GM18867 (cell line): ENCODE measurements around the gene PES1.
"Not testable (repeated sequence)": the region's sequence is repeated elsewhere in the genome, so short reads cannot be mapped to it uniquely, and the experiment has no call there.

Experiments used
- ATAC-seq: cut with Tn5 transposase; IDR thresholded peaks from one replicate; pipeline ENCODE4 v1.9.1; 2021; ENCODE audit warnings: mild to moderate bottlenecking, moderate library complexity; ENCODE audit not compliant: unreplicated experiment

The PES1 gene

GRCh38 chr22:30609260-30610185, 17.8 kb upstream of the PES1 start:
- no peak for ATAC-seq

- no peak for ATAC-seq
Observed at GRCh38 chr22:30607939-30608338, 16.2 kb upstream of the PES1 start.

DNA sequence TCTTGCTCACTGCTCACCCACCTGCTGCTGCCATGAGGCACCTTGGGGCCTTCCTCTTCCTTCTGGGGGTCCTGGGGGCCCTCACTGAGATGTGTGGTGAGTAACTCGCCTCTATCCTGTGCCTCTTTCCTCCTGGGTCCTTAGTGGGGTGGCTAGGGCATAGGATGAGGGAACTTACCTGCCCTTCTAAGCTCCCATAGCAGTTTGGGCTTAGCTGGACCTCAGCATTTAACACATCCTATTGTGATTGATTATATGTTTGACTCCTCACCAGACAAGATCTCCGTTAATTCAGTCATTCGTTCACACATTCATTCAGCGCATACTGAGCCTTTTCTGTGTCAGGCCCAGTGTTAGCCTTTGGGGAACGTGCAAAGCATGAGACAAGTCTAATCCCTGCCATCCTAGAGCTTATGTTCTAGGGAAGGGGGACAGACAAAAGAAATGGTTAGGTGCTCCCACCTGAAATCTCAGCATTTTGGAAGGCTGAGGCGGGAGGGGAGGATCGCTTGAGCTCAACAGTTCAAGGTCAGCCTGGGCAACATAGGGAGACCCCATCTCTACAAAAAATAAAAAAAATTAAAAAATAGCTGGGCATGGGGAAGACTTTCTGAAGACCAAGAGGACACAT, 15.7 kb upstream of the PES1 start:
- ATAC-seq = no peak

- ATAC-seq = no peak
Observed at GRCh38 chr22:30606455-30607299, 15.0 kb upstream of the PES1 start, which contains the start of gene TCN2. TCN2 (plus strand) TSS chr22:30607174; CDS start chr22:30607332, 158 bp downstream.

DNA sequence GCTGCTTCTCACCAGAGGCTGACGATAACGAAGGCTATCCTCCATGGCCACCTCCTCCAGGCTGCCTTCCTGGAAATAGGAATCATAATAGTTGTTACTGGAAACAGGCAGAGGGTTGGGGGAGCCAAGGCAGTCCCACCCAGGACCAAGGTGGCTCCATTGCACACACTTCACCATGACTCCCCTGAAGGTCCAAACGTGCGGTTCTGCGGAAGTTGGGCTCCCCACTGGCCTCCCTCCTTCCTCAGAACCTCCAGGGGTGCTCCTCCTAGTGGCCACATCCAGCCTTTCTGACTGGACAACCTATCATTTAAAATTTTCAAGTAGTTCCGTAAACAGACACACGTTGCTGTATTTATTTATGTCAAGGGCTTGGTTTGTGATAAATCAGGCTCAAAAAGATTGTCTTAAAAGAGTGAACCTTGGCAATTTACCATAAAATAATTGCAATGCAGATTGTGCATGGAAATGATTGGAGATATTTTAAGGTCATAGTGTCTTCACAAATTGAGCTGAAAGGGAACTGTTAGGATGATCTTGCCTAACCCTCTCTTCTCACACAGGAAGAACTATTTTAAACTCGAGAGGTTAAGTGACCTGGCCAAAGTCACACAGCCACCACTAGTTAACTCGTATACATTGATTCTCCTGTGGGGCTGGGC, 13.9 kb upstream of the PES1 start:
- no peak for ATAC-seq

- ATAC-seq = no peak
Observed at GRCh38 chr22:30604723-30605122, 13.0 kb upstream of the PES1 start.

DNA sequence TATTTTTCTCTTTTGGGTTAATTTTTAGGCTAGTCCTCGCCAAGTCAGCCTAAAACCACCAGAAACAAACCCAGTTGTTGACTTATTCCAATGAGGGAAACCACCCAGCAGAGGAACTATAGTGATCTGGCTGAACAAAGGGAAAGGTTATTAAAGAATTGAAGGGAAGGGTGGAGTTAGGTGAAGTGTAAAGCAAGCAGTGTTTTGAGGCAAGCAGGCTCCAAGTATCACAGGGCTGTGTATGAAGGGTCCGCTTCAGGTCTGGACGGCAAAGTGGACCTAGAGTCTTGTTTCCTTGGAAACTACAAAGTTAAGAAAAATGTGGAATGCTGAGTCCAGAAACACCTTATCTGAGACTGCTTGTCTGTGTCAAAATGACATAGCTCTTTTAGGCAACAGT, 12.1 kb upstream of the PES1 start:
- no peak for ATAC-seq

DNA sequence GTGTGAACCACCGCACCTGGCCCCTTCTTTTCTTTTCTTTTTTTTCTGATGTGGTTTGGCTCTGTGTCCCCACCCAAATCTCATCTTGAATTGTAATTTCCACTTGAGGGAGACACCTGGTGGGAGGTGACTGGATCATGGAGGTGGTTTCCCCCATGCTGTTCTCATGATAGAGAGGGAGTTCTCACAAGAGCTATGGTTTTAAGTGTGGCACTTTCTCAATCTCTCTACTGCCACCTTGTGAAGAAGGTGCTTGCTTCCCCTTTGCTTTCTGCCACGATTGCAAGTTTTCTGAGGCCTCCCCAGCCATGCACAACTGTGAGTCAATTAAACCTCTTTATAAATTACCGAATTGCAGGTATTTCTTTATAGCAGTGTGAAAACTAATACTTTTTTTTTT, 10.3 kb upstream of the PES1 start:
- no peak for ATAC-seq

DNA sequence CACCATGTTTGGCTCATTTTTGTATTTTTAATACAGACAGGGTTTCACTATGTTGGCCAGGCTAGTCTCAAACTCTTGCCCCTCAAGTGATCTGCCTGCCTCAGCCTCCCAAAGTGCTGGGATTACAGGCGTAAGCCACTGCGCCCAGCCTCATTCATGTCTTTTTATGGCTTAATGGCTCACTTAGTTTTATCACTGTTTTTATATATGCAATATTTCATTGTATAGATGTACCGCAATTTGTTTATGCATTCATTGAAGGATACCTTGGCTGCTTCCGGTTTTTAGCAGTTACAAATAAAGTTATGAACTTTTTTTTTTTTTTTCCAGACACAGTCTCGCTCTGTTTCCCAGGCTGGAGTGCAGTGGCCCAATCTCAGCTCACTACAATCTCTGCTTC, 9.8 kb upstream of the PES1 start:
- no peak for ATAC-seq

GRCh38 chr22:30600921-30601320, 9.2 kb upstream of the PES1 start:
- ATAC-seq = no peak

DNA sequence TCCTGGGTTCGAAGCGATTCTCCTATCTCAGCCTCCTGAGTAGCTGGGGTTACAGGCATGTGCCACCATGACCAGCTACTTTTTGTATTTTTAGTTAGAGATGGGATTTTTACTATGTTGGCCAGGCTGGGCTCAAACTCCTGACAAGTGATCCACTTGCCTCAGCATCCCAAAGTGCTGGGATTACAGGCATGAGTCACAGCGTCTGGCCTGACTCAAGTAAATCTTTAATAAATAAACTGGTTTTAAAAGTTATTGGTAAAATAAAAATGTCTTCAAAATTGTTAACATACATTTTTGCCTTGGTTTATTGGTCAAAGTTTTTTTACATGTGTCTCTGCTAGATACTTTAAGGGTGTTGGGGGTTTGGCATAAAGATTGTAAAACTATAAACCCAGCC, 7.3 kb upstream of the PES1 start:
- no peak for ATAC-seq

DNA sequence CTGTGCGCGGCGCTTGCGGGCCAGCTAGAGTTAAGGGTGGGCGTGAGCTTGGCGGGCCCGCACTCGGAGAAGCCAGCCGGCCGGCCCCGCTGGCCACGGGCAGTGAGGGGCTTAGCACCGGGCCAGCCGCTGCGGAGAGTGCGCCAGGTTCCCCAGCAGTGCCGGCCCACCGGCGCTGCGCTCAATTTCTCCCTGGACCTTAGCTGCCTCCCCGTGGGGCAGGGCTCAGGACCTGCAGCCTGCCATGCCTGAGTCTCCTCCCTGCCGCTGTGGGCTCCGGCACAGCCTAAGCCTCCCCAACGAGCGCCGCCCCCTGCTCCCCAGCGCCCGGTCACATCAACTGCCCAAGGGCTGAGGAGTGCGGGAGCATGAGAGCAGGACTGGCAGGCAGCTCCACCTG, 5.2 kb upstream of the PES1 start:
- no peak for ATAC-seq

- ATAC-seq = no peak
Observed at GRCh38 chr22:30596199-30596598, 4.5 kb upstream of the PES1 start.

GRCh38 chr22:30592360-30592713, 627 bp upstream of the PES1 start:
- not testable (repeated sequence) for ATAC-seq

GRCh38 chr22:30591191-30591587, 521 bp downstream of the PES1 start:
- ATAC-seq = no peak

DNA sequence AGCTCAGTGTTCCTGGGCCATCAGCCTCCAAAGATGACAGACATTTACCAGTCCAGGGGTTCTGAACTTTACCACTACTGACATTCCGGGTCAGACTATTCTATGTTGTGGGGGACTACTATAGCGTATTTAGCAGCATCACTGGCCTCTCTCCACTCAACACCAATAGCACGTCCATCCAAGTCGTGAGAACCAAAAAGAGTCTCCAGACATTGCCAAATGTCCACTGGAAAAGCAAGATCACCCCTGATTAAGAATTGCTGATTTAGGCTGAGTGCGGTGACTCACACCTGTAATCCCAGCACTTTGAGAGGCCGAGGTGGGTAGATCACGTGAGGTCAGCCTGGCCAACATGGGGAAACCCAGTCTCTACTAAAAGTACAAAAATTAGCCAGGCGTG, 5.3 kb downstream of the PES1 start:
- ATAC-seq = no peak

DNA sequence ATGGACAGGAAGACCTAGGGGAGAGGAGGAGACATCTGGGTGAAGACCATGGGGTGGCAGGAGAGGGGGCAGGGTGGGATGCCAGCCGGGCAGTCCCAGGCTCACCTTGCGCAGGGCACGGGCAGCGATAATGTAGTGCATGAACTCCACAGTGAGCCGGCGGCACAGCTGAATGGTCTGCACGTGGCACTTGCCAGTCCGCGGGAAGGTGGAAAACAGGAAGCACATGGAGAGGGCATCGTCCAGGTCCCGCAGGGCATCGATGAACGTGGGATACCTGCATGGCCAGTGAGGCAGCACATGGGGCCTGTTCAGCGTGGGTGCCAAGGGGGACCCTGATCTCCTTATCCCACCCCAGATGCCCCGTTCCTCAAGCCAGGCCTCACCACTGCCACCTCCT, 7.3 kb downstream of the PES1 start:
- ATAC-seq = no peak

- no peak for ATAC-seq
Observed at GRCh38 chr22:30582788-30583545, 8.7 kb downstream of the PES1 start.

DNA sequence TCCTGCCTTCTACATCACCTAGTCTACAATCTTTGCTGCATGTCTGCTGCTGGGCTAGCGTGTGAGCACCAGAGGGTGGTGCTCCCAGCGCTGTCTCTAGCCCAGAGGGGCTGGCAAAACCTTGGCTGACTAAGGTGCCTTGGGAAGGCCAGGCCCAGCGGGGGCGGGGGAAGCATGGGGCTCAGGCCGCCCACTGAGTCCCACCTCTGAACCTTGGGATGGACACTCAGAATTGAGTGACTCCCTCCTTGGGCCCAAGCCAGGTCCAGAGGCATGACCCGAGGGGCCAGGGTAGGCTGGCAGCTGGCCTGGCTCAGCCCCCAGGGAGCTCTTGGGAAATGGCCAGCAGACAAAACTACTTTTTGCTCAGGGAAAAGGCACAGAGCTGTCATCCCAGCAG, 9.7 kb downstream of the PES1 start:
- no peak for ATAC-seq

DNA sequence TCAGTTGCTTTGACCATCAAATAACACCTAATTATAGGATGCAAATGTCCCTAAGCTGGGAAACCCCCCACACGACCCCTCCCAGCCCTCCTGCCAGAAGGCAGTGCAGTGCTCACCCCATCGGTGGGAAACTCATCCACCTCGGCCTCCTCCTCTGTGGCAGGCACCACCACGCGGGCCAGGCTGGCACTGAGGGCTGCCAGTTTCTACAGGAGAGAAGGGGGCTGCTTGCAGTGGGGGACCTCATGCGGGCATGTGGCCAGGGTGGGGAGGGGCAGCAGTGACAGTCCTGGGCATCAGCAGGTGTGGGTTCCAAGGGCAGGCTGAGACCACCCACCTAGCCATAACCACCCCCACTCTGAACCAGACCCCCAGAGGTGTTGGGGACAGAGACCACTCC, 10.8 kb downstream of the PES1 start:
- no peak for ATAC-seq
